Epithelial cell of esophagus (primary cell): ENCODE measurements around the gene KHDRBS2.
A peak's percentile ranks its signal among the peaks of the same experiment; 100 is the strongest.

Source experiments
- DNase-seq: peaks from one replicate; pipeline ENCODE4 v3.0.0; 2010; ENCODE audit warnings: low read depth
- H3K4me3 ChIP-seq: 2 replicates; pipeline ENCODE4 v1.5.1; 2011; ENCODE audit warnings: mild to moderate bottlenecking, low read length, control low read depth
- CTCF ChIP-seq: IDR thresholded peaks from 2 replicates; pipeline ENCODE4 v1.5.1; 2011; ENCODE audit warnings: low read depth, mild to moderate bottlenecking, low read length, control low read depth, inconsistent platforms; ENCODE audit not compliant: insufficient read depth; ENCODE audit errors: missing control alignments

KHDRBS2 gene

GRCh38 chr6:61894536-61894935 lies 391.5 kb downstream of the KHDRBS2 start:
- DNase-seq = no peak
- no peak for TF ChIP-seq CTCF
- H3K4me3 ChIP-seq = no peak overlapping the region

GRCh38 chr6:61887423-61887822 lies 398.6 kb downstream of the KHDRBS2 start:
- H3K4me3 ChIP-seq = no peak overlapping the region
- DNase-seq = no peak
- no peak for TF ChIP-seq CTCF

GRCh38 chr6:61886608-61887259 lies 399.3 kb downstream of the KHDRBS2 start:
- TF ChIP-seq CTCF = no peak
- H3K4me3 ChIP-seq = no peak overlapping the region
- peak; percentile 1 for DNase-seq

- H3K4me3 ChIP-seq = no peak overlapping the region
- TF ChIP-seq CTCF = no peak
- no peak for DNase-seq
These were observed 416.2 kb downstream of the KHDRBS2 start for GRCh38 chr6:61869632-61870400.

GRCh38 chr6:61868507-61869080 lies 417.4 kb downstream of the KHDRBS2 start:
- H3K4me3 ChIP-seq = no peak overlapping the region
- no peak for TF ChIP-seq CTCF
- DNase-seq = no peak

GRCh38 chr6:61867635-61868034 lies 418.4 kb downstream of the KHDRBS2 start:
- no peak for TF ChIP-seq CTCF
- no peak overlapping the region for H3K4me3 ChIP-seq
- no peak for DNase-seq
